VCaP (cell line): ENCODE results near the gene HAUS3.

Source experiments
- H3K27ac ChIP-seq: fragments of 450-650 bp; 2 replicates; pipeline ENCODE4 v1.5.1; 2017
- CTCF ChIP-seq: fragments of 450-650 bp; conservative IDR thresholded peaks from 2 replicates; pipeline ENCODE4 v1.5.1; 2017; ENCODE audit warnings: mild to moderate bottlenecking, moderate library complexity

Gene HAUS3

DNA sequence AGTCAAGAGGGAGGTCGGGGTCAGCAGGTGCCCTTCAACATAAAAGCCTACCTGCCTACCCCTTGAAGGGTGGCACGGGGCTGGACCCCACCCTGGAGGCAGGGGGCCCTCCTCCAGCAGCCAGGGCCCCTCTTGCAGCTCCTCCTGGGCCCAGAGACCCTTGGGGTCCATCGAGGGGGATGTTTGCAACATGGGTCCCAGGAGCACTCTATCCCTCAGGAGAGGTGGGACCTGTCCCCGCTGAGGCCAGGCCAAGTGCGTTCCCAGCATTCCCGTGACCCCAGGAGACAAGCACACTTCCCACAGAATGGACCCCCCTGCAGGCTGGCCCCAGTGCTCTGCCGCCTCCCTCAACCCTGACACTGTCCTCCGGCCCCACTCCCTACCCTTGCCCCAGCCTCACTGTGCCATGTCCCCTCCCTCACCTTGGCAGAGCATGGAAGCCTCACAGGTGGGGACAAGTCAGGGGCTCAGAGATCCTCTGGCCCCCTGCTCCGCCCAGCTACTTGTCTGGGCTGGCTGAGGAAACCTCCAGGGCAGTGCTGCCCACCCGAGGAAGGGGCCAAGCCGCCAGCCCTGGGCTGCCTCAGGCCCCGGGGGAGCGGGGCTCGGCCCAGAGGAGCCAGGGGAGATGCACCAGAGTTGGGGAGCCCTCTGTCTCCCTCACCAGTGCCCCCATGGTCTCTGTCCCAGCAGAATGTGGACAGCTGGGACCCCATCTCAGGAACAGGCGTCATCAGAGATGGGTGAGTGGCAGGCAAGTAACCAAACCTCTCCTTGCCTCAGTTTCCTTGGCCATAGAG, 17.8 kb upstream of the HAUS3 start:
- H3K27ac ChIP-seq = peak overlapping the region; percentile 91; the same call in 1 of the 2 replicates
- no peak for TF ChIP-seq CTCF

- H3K27ac ChIP-seq = peak overlapping the region; percentile 91; the same call in 1 of the 2 replicates
- no peak for TF ChIP-seq CTCF
Observed at GRCh38 chr4:2259036-2259540, 17.2 kb upstream of the HAUS3 start.

- no peak for TF ChIP-seq CTCF
- peak overlapping the region; percentile 91; the same call in 1 of the 2 replicates for H3K27ac ChIP-seq
Observed at GRCh38 chr4:2258091-2259035, 16.4 kb upstream of the HAUS3 start.

GRCh38 chr4:2257361-2258081, 15.6 kb upstream of the HAUS3 start:
- H3K27ac ChIP-seq = no peak overlapping the region
- no peak for TF ChIP-seq CTCF

- no peak for TF ChIP-seq CTCF
Observed at GRCh38 chr4:2256781-2257191, 14.9 kb upstream of the HAUS3 start.

GRCh38 chr4:2256156-2256731, 14.3 kb upstream of the HAUS3 start:
- peak overlapping the region; percentile 19; the same call in 1 of the 2 replicates for H3K27ac ChIP-seq
- no peak for TF ChIP-seq CTCF

More at GRCh38 chr4:2256781-2257191, 14.9 kb upstream of the HAUS3 start:
- H3K27ac ChIP-seq = no peak overlapping the region
